Upper lobe of left lung (tissue), 4 donors: ENCODE data around the gene LRRK1.

Source experiments
- EP300 ChIP-seq, 4 donors: sonication (generic); formaldehyde crosslinking; IDR thresholded peaks; one replicate each; pipeline ENCODE4 v1.5.1; 2017; ENCODE audit warnings: antibody characterized with exemption in 4 of 4, control low read depth in 2 of 4
- TF ChIP-seq, protein P1 (sequence below), 6 experiments: fragments of 450-650 bp in 4 of 6; fragments of 200-600 bp in 2 of 6; sonication (generic) in 2 of 6; IDR thresholded peaks; one replicate each; pipeline ENCODE4 v1.5.1; 2016 to 2019; ENCODE audit warnings: antibody characterized with exemption in 6 of 6

DNA sequence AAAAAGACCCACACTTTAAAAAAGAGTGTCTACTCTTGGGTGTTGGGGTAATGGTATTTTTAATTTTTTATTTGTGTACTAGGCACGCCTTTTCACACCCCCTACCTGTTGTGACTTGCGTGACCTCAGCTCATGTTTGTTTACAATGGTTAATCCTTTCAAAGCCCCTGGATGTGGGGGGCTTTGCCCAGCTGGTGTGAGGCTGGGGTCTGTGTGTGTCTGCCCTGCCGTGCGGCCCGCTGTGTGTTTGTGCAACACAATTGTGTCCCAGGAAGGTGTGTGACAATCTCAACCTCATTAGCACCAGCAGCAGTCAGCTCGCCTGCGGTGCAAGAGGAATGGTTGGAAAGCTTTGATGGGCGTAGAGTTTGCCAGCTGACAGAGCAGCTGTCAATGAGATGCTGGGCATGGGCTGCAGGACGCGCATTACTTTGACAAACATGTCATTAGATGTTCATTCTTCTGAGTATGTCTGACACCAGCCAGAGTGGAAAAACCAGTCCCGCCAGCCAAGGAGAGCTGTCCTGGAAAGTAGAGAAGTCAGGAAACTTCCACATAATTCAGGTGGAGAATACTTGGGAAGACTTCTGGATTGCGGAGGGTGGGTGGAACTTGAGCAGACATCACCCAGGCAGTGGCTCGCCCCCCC, 9.6 kb downstream of the LRRK1 start:
- TF ChIP-seq, protein P1, sequence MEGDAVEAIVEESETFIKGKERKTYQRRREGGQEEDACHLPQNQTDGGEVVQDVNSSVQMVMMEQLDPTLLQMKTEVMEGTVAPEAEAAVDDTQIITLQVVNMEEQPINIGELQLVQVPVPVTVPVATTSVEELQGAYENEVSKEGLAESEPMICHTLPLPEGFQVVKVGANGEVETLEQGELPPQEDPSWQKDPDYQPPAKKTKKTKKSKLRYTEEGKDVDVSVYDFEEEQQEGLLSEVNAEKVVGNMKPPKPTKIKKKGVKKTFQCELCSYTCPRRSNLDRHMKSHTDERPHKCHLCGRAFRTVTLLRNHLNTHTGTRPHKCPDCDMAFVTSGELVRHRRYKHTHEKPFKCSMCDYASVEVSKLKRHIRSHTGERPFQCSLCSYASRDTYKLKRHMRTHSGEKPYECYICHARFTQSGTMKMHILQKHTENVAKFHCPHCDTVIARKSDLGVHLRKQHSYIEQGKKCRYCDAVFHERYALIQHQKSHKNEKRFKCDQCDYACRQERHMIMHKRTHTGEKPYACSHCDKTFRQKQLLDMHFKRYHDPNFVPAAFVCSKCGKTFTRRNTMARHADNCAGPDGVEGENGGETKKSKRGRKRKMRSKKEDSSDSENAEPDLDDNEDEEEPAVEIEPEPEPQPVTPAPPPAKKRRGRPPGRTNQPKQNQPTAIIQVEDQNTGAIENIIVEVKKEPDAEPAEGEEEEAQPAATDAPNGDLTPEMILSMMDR (IDR thresholded peaks at IDR 0.05): no peak
- TF ChIP-seq EP300 (IDR thresholded peaks at IDR 0.05): no peak
